GM19324 (cell line): ENCODE results near the gene TMEM163.
"Not testable (repeated sequence)": the region's sequence is repeated elsewhere in the genome, so short reads cannot be mapped to it uniquely, and the experiment has no call there.

Experiments used
- ATAC-seq: cut with Tn5 transposase; IDR thresholded peaks from one replicate; pipeline ENCODE4 v1.9.1; 2021; ENCODE audit warnings: mild to moderate bottlenecking, moderate library complexity; ENCODE audit not compliant: unreplicated experiment, low FRiP score

The TMEM163 gene

GRCh38 chr2:134667081-134667480 is 51.7 kb downstream of the TMEM163 start:
- ATAC-seq: no peak

GRCh38 chr2:134665727-134666506 is 52.9 kb downstream of the TMEM163 start:
- ATAC-seq: no peak

GRCh38 chr2:134663451-134664450 is 55.0 kb downstream of the TMEM163 start:
- ATAC-seq: no peak

GRCh38 chr2:134662751-134663150 is 56.0 kb downstream of the TMEM163 start:
- no peak for ATAC-seq

- ATAC-seq: no peak
These were observed 58.0 kb downstream of the TMEM163 start for GRCh38 chr2:134660626-134661402.

- ATAC-seq: no peak
These were observed 59.1 kb downstream of the TMEM163 start for GRCh38 chr2:134659724-134660123.

GRCh38 chr2:134657650-134658250 is 61.0 kb downstream of the TMEM163 start:
- ATAC-seq: no peak

GRCh38 chr2:134656391-134656790 is 62.4 kb downstream of the TMEM163 start:
- ATAC-seq: not testable (repeated sequence)

GRCh38 chr2:134648586-134648985 is 70.2 kb downstream of the TMEM163 start:
- no peak for ATAC-seq

GRCh38 chr2:134647607-134648256 is 71.1 kb downstream of the TMEM163 start:
- no peak for ATAC-seq

- no peak for ATAC-seq
These were observed 75.9 kb downstream of the TMEM163 start for GRCh38 chr2:134642938-134643337.

- ATAC-seq: no peak
These were observed 78.3 kb downstream of the TMEM163 start for GRCh38 chr2:134640494-134640893.

- no peak for ATAC-seq
These were observed 79.5 kb downstream of the TMEM163 start for GRCh38 chr2:134639265-134639664.

- no peak for ATAC-seq
These were observed 82.1 kb downstream of the TMEM163 start for GRCh38 chr2:134636714-134637113.

- ATAC-seq: no peak
These were observed 84.6 kb downstream of the TMEM163 start for GRCh38 chr2:134634054-134634753.

GRCh38 chr2:134630504-134631159 is 88.2 kb downstream of the TMEM163 start:
- ATAC-seq: no peak

GRCh38 chr2:134628453-134628852 is 90.3 kb downstream of the TMEM163 start:
- ATAC-seq: no peak

- no peak for ATAC-seq
These were observed 92.0 kb downstream of the TMEM163 start for GRCh38 chr2:134626781-134627180.

GRCh38 chr2:134625311-134625710 is 93.5 kb downstream of the TMEM163 start:
- no peak for ATAC-seq
